Measurements from ENCODE around the gene MAML3.

Gene MAML3

GRCh38 chr4:139809757-139810140 lies 344.2 kb downstream of the MAML3 start:
- DNase-seq (ENCODE audit: low spot score), result no peak

- DNase-seq (ENCODE audit: low spot score), result no peak
Observed at GRCh38 chr4:139808808-139809756, 344.9 kb downstream of the MAML3 start.

GRCh38 chr4:139808381-139808807 lies 345.6 kb downstream of the MAML3 start:
- no peak for DNase-seq (ENCODE audit: low spot score)

- no peak for DNase-seq (ENCODE audit: low spot score)
Observed at GRCh38 chr4:139807483-139807882, 346.5 kb downstream of the MAML3 start.

GRCh38 chr4:139806929-139807328 lies 347.1 kb downstream of the MAML3 start:
- DNase-seq (ENCODE audit: low spot score), result no peak

GRCh38 chr4:139802931-139803330 lies 351.1 kb downstream of the MAML3 start:
- DNase-seq (ENCODE audit: low spot score), result no peak

GRCh38 chr4:139802488-139802887 lies 351.5 kb downstream of the MAML3 start:
- no peak for DNase-seq (ENCODE audit: low spot score)

GRCh38 chr4:139801895-139802294 lies 352.1 kb downstream of the MAML3 start:
- DNase-seq (ENCODE audit: low spot score), result no peak

GRCh38 chr4:139800082-139800481 lies 353.9 kb downstream of the MAML3 start:
- DNase-seq (ENCODE audit: low spot score), result no peak

- no peak for DNase-seq (ENCODE audit: low spot score)
Observed at GRCh38 chr4:139799615-139800014, 354.4 kb downstream of the MAML3 start.

GRCh38 chr4:139798456-139798855 lies 355.5 kb downstream of the MAML3 start:
- no peak for DNase-seq (ENCODE audit: low spot score)

GRCh38 chr4:139797287-139797686 lies 356.7 kb downstream of the MAML3 start:
- no peak for DNase-seq (ENCODE audit: low spot score)

GRCh38 chr4:139795527-139796314 lies 358.3 kb downstream of the MAML3 start:
- DNase-seq (ENCODE audit: low spot score), result no peak

- DNase-seq (ENCODE audit: low spot score), result no peak
Observed at GRCh38 chr4:139794158-139794954, 359.6 kb downstream of the MAML3 start.

GRCh38 chr4:139791681-139792080 lies 362.3 kb downstream of the MAML3 start:
- no peak for DNase-seq (ENCODE audit: low spot score)

- no peak for DNase-seq (ENCODE audit: low spot score)
Observed at GRCh38 chr4:139790291-139790690, 363.7 kb downstream of the MAML3 start.

- no peak for DNase-seq (ENCODE audit: low spot score)
Observed at GRCh38 chr4:139789096-139789654, 364.8 kb downstream of the MAML3 start.

GRCh38 chr4:139786494-139787354 lies 367.3 kb downstream of the MAML3 start:
- no peak for DNase-seq (ENCODE audit: low spot score)

GRCh38 chr4:139785356-139785755 lies 368.6 kb downstream of the MAML3 start:
- no peak for DNase-seq (ENCODE audit: low spot score)

- DNase-seq (ENCODE audit: low spot score), result no peak
Observed at GRCh38 chr4:139783741-139784484, 370.1 kb downstream of the MAML3 start.

All from left forelimb (tissue), 1 donor.